NB4 (cell line): ENCODE results near the gene MYH15.

Experiments
- DNase-seq: peaks from one replicate; pipeline ENCODE4 v3.0.0; 2010; ENCODE audit warnings: low read depth
- H3K4me3 ChIP-seq: one replicate; pipeline ENCODE4 v1.5.1; 2011; ENCODE audit warnings: mild to moderate bottlenecking, low read depth, low read length, moderate library complexity
- CTCF ChIP-seq: IDR thresholded peaks from one replicate; pipeline ENCODE4 v1.5.1; 2012; ENCODE audit warnings: low read depth, low read length
- MAX ChIP-seq: IDR thresholded peaks from 2 replicates; pipeline ENCODE4 v1.6.1; 2011; ENCODE audit warnings: low read depth, low read length
- MYC ChIP-seq: IDR thresholded peaks from 2 replicates; pipeline ENCODE4 v1.6.1; 2011; ENCODE audit warnings: low read depth, low read length
- POLR2A ChIP-seq: IDR thresholded peaks from 2 replicates; pipeline ENCODE4 v1.6.1; 2011; ENCODE audit warnings: mild to moderate bottlenecking; ENCODE audit not compliant: insufficient read length; ENCODE audit errors: extremely low read depth

MYH15 gene

GRCh38 chr3:108437439-108437838 is 73.0 kb downstream of the MYH15 start:
- no peak for TF ChIP-seq MYC
- no peak for TF ChIP-seq POLR2A
- TF ChIP-seq MAX: no peak
- TF ChIP-seq CTCF: no peak
- no peak overlapping the region for H3K4me3 ChIP-seq
- no peak for DNase-seq

- no peak for TF ChIP-seq MAX
- no peak for DNase-seq
- no peak overlapping the region for H3K4me3 ChIP-seq
These were observed 76.5 kb downstream of the MYH15 start for GRCh38 chr3:108433928-108434327.

GRCh38 chr3:108432431-108432830 is 78.0 kb downstream of the MYH15 start:
- H3K4me3 ChIP-seq: no peak overlapping the region
- no peak for TF ChIP-seq POLR2A
- no peak for TF ChIP-seq CTCF
- TF ChIP-seq MYC: no peak
- no peak for TF ChIP-seq MAX
- DNase-seq: no peak

- H3K4me3 ChIP-seq: no peak overlapping the region
- TF ChIP-seq MYC (no peak), POLR2A (no peak), CTCF (no peak), MAX (no peak)
- DNase-seq: no peak
These were observed 79.9 kb downstream of the MYH15 start for GRCh38 chr3:108430540-108430939.

- no peak overlapping the region for H3K4me3 ChIP-seq
- no peak for DNase-seq
- no peak for TF ChIP-seq MYC
- TF ChIP-seq CTCF: no peak
- TF ChIP-seq POLR2A: no peak
- no peak for TF ChIP-seq MAX
These were observed 81.8 kb downstream of the MYH15 start for GRCh38 chr3:108428586-108428985.

GRCh38 chr3:108420926-108421325 is 89.5 kb downstream of the MYH15 start:
- no peak overlapping the region for H3K4me3 ChIP-seq
- no peak for DNase-seq
- TF ChIP-seq CTCF (no peak), MYC (no peak), MAX (no peak), POLR2A (no peak)
